Activated CD4-positive, alpha-beta T cell treated with anti-CD3 and anti-CD28 coated beads, Interleukin-2, amount 50 U/mL, for 48 hours (primary cell): ENCODE data around the gene FAM47E.

ENCODE experiments used
- DNase-seq, 2 experiments: peaks; one replicate each; pipeline ENCODE4 v3.0.0-alpha.2; 2020

FAM47E gene

DNA sequence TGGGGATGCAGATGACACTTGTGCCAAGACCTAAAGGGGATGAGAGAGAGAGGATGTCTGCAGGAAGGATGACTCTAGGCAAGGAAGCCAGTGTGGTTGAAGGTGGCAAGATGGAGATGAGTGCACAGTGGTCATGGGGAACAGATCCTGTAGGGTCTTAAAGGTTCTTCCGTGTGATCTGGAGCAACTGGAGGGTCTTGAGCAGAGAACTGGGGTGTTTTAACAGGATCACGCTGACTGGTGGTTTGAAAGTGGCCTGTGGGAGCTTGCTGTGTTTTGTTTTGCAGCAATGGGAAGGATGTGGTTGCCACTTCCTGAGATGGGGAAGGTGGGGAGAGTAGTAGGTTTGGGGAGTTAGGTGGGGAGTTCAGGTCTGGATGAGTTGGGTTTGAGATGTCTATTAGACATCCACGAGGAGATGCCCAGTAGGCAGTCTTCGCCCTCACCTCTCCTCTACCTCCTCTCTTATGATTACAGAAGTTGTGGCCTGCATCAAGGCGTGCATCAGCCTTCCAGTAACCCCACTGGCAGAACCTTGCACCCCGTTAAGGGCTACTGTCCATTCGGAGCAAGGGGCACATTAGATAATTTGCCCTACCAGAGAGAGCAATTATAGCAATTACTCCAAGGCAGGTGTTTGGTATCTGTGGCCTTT lies 53.6 kb downstream of the FAM47E start:
- peak in 1 of 2 experiments; percentile 20 for DNase-seq

GRCh38 chr4:76305971-76306881 lies 54.7 kb downstream of the FAM47E start, which contains the start of gene STBD1:
Gene STBD1 (plus strand): TSS chr4:76306733. CDS start chr4:76306770, 37 bp downstream.
- DNase-seq: peak; percentile 40 to 48

DNA sequence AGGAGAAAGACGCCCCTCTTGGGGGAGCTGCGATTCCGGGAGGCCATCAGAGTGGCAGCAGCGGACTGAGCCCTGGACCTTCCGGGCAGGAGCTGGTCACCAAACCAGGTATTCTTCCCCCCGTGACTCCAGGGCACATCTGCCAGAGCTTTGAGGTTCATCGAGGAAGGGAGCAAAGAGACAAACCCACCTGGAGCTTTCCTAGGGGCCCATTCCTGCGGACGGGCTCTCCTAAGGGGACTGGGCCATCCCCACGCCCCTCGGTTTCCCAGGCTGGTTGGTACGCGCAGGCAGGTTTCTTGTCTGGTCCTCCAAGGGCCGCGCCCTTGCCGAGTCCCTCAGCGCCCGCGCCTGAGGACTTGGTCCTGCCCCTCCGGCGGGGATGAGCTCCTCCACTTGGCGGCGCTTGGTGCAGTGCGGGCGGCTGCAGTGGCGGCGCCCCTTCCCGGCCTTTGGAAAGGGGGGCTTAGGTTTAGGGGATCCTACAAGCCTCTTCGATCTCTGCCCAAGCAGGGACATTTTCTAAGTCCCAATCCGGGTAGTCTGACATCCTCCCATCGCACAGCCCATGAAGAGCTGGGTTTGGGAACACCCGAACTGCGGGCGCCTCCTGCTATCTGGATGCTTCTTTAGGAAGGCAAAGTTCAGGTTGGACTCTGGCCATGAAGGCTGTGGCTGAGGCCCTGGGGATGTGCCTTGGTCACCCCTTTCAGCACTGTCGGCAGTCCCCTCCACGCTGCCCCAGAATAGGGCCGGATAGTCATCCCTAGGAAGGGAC lies 55.5 kb downstream of the FAM47E start:
- DNase-seq: peak; percentile 40 to 44

GRCh38 chr4:76307660-76308014 lies 56.1 kb downstream of the FAM47E start:
- no peak for DNase-seq

GRCh38 chr4:76308548-76308947 lies 57.0 kb downstream of the FAM47E start:
- DNase-seq: no peak

DNA sequence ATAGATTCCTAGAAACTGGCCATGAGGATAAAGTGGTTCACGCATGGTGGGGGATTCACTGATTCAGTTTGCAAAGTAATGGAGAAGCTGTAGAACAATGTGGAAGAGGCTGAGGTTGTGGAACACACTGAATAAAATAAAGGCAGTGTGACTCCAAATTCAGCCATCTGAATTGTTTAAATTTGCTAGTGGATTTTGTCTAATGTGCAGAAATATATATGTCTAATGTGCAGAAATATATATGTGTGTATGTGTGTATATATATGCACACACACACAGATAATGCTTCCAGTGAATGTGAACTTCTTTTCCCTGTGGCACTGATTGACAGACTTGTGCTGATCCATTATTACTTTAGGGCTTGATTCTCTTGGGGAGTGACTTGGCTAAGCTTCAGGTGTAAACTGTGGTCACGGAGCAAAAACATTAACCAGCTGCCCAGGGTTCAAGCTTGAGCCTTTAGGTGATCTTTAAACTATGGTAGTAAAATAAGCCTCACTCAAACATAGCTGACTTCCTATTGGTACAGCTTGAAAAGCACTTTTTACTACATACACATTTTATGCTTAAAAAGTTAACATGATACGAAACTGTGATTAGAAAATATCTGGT lies 58.5 kb downstream of the FAM47E start:
- no peak for DNase-seq

DNA sequence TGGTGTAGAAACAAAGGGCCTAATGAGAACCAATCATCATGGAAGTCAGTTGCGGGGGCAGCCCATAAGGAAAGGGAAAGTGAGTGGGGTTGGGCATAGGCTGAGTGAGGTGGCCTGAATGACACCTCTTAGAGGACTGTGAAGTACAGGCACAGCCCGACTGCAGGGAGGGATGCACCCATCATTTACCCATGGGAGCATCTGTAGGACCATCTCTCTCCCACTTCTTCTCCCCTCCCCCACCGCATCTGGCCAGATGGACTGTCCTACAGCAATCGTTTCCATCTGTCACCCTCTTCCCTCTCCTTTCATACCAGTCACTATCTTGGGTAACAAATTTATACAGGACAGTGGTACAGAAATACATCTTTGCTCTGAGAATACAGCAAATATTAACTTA lies 59.2 kb downstream of the FAM47E start:
- DNase-seq: no peak

DNA sequence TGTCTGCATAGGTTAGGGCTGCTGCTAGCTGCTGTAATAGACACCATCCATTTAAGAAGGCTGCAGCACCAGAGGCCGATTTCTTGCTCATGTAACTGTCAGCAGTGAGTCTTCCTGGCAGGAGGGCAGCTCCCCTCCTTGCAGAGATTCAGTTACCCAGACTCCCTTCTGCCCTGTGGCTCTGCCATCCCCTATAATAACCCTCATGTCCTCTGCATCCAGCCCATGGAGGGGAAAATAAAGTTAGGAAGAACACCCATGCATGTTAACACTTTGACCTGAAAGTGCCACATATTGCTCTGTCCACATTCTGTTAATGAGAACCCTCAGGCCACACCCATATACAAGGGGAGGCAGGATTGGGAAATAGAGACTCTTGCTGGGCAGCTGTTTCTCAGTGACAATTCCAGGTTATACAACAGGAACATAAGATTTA lies 60.4 kb downstream of the FAM47E start:
- no peak for DNase-seq

DNA sequence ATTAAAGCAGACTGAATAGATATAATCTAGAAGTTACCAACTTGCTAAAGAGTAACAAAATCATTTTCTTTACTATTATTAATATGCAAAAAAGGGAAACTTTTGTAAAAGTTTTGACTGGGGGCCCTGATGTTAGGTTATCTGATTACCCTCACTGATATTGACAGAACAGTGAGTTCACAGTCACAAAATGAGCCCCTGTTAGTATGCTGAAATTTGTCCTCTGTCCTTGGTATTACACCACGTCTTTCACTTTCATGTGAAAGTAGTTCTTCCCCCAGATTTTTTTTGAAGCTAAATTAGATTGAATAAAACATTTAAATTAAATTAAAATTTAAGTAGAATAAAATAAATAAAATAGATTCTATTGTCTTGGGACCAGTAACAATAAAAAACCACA lies 60.9 kb downstream of the FAM47E start:
- no peak for DNase-seq

DNA sequence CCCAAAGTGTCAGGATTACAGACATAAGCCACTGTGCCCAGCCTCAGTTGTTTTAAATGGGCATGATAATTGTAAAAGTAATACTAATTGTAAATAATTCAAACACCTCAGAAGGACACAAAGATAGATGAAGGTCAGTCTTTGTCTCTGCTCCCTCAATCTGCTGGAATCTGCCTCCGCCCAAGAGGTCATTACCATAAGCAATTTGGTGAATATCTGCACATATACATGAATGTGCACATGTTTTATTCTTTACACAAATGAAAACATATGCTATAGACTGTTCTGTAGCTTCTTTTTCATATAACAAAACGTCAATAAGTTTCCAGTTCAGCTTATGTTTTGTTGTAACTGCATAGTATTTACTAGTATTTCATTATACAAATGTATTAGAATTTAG lies 62.0 kb downstream of the FAM47E start:
- no peak for DNase-seq

DNA sequence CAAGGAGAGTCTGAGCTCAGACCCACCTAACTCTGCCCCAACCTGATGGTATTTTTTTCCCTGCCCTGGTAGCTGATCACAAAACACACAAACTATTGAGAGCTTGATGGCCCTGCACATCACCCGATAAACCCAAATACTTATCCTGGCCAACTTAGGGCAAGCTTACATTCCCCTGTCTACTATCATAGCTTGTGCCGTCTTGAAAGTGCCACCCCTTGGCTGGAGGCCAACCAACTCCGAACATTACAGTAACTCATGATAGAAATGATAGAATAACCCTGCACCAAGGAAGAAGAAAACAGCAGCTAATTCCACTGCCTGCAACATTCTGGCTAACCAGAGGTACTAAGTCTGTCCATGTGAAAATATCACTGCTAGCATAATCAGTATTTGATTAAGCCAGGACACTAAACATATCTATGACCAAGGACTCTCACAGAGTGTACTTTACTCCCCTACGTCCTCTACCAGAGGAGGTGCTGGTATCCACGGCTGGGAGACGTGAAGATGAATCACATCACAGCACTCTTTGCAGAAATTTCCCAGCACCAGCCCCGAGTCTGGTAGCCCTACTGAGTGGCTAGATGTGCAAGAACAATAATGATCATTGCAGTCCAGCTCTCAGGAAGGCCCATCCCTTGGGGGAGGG lies 63.9 kb downstream of the FAM47E start:
- no peak for DNase-seq

DNA sequence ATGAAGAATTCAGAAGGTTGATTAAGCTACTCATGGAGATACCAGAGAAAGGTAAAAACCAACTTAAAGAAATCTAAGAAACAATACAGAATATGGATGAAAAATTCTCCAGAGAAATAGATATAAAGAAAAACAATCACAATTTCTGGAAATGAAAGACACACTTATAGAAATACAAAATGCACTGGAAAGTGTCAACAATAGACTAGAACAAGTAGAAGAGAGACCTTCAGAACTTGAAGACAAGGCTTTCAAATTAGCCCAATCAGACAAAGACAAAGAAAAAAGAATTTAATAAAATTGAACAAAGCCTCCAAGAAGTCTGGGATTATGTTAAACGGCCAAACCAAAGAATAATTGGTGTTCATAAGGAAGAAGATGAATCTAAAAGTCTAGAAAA lies 64.6 kb downstream of the FAM47E start:
- no peak for DNase-seq

- DNase-seq: no peak
Observed at GRCh38 chr4:76322236-76322635, 70.7 kb downstream of the FAM47E start.

GRCh38 chr4:76325072-76325471 lies 73.6 kb downstream of the FAM47E start:
- DNase-seq: no peak

DNA sequence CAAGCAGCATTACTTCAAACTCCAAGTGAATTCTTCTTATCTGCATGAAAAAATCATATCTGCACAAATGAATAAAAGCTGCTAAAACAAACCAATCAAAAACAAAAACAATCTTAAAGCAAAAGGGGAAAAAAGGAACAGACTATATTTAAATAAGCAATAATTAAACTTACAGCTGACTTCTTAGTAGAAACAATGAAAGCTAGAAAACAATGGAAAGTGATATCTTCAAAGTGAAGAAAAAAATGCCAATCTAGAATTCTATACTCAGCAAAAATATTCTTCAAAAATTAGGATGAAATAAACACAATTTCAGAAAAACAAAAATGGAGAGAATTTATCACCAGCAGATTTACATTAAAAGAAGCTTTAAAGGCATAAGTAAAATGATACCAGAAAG lies 75.0 kb downstream of the FAM47E start:
- no peak for DNase-seq
